ENCODE results near the gene AMBN. TPM values are rescaled to one million over a fixed set of nuclear protein-coding genes. Genes with fewer than 3 reads are reported as not detected.

The AMBN gene
- total RNA-seq, 2 donors from 2014 or later: not detected

DNA sequence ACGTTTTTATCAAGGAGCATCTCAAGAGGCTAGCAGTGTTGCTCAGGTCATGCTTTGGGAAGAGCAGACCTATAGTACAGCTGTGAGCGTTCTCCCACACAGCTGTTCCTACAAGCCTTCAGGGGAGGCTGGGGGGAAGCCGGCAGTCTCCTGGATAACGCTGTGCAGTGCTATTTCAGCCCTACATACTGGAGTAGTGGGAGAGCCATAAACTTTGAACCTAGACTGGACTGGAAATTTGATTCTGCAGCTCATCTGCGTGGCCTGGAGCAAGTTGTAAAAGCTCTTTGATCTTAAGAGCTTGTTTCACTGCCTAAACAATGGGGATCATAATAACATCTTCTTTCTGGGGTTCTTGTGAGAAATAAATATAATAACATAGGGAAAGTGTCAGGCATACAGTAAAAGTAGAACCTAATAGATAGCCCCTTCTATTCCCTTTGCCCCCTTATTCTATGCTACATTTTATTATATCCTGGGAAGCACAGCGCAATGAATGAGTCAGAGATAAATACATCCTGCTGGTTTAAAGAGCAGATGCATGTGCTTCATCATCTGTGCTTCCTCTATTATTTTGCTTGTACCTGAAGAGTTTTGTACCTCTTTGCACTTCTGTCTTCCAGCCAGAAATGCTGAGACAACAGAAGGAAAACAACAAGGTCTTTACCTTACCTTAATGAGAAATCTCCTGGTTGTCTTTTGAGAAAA, 14.7 kb upstream of the AMBN start:
- Histone ChIP-seq H3K4me1 (replicated peaks) (no peaks in the 10 kb centered on the region), H3K27ac (no peak overlapping the region), H3K9me3 (no peaks in the 10 kb centered on the region), H3K36me3 (no peaks in the 10 kb centered on the region), H3K4me3 (no peak overlapping the region), H3K27me3 (replicated peaks; ENCODE audit: insufficient read depth) (no peaks in the 10 kb centered on the region)
- WGBS: 20% methylated on average over 6 of the region's 6 CpGs
- intact Hi-C loops (cut with DNase I): no loop called here
- TF ChIP-seq POLR2AphosphoS5 (IDR thresholded peaks at IDR 0.05): no peak
- TF ChIP-seq, protein P1, sequence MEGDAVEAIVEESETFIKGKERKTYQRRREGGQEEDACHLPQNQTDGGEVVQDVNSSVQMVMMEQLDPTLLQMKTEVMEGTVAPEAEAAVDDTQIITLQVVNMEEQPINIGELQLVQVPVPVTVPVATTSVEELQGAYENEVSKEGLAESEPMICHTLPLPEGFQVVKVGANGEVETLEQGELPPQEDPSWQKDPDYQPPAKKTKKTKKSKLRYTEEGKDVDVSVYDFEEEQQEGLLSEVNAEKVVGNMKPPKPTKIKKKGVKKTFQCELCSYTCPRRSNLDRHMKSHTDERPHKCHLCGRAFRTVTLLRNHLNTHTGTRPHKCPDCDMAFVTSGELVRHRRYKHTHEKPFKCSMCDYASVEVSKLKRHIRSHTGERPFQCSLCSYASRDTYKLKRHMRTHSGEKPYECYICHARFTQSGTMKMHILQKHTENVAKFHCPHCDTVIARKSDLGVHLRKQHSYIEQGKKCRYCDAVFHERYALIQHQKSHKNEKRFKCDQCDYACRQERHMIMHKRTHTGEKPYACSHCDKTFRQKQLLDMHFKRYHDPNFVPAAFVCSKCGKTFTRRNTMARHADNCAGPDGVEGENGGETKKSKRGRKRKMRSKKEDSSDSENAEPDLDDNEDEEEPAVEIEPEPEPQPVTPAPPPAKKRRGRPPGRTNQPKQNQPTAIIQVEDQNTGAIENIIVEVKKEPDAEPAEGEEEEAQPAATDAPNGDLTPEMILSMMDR (IDR thresholded peaks at IDR 0.05): no peak
- no peak for TF ChIP-seq POLR2A (IDR thresholded peaks at IDR 0.05)
- no peak for DNase-seq (ENCODE audit: low spot score)

DNA sequence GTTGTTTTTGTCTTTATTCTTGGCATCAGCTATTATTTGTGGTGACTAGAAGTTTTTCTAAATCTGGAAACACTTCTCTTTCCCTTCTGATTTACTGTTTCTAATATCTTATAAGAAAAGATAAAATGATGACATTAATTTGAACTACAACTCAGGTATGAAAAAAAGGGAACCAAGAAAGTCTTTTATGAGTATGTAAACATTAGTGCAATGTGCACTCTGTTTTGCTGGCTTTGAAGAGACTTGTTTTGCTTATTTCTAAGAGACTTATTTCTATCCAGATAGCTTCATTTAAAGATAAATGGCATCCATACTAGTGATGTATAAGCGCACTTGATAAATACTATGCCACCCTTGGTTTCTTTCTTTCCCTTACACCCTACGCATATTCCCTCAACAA, 10.1 kb upstream of the AMBN start:
- H3K27ac ChIP-seq: no peak overlapping the region
- H3K9me3 ChIP-seq: no peaks in the 10 kb centered on the region
- TF ChIP-seq POLR2A (IDR thresholded peaks at IDR 0.05): no peak
- TF ChIP-seq, protein P1 (IDR thresholded peaks at IDR 0.05): no peak
- no peak for TF ChIP-seq POLR2AphosphoS5 (IDR thresholded peaks at IDR 0.05)
- no peak for DNase-seq (ENCODE audit: low spot score)
- no peaks in the 10 kb centered on the region for H3K27me3 ChIP-seq (replicated peaks; ENCODE audit: insufficient read depth)
- H3K4me1 ChIP-seq (replicated peaks): no peaks in the 10 kb centered on the region
- no peaks in the 10 kb centered on the region for H3K36me3 ChIP-seq
- 95% methylated on average over 2 of the region's 2 CpGs for WGBS
- no peak overlapping the region for H3K4me3 ChIP-seq
- intact Hi-C loops (cut with DNase I): no loop called here

DNA sequence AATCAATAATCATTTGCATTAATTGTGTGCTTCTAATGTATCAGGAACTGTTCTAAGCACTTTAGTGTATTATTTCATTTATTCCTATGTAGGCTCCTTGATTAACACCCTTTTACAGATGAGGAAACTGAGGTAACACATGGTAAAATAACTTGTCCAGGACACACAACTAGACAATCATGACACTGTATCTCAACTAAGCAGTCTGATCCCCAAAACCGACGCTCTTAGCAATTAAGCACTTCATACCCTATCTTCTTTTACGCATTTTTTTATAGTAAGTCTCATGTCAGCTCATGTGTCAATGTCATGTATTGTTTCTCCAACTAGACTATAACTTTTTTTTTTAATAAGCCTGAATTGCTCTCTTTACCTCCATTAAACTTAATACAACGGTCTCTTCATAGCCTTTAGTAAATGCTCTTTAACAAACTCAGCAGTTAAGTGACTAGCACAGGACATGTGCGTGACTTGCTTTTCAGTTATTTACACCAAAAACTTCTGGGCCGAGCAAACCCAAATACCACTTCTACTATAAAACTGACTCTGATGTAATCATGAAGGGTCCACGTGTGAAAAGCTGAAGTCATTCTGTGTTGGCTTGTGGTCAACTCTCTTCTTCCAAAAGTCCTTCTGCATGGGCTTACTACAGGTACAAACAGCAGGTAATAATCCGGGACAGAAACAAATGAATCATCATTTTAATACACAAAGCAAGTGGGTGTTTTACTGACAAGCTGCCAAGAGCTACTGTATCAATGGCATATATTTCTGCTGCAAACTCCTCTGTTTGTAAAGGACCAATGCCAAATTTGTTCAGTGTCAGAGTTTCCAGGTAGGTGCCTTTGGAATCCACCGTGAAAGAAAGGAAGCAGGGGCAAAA, 7.9 kb upstream of the AMBN start:
- Histone ChIP-seq H3K9me3 (no peaks in the 10 kb centered on the region), H3K27ac (no peak overlapping the region), H3K4me3 (no peak overlapping the region), H3K36me3 (no peaks in the 10 kb centered on the region), H3K27me3 (replicated peaks; ENCODE audit: insufficient read depth) (no peaks in the 10 kb centered on the region), H3K4me1 (replicated peaks) (no peaks in the 10 kb centered on the region)
- intact Hi-C loops (cut with DNase I): no loop called here
- DNase-seq (ENCODE audit: low spot score): no peak
- TF ChIP-seq, protein P1 (IDR thresholded peaks at IDR 0.05): no peak
- TF ChIP-seq POLR2A (IDR thresholded peaks at IDR 0.05) (no peak), POLR2AphosphoS5 (IDR thresholded peaks at IDR 0.05) (no peak)
- WGBS: 31% methylated on average over 9 of the region's 9 CpGs

DNA sequence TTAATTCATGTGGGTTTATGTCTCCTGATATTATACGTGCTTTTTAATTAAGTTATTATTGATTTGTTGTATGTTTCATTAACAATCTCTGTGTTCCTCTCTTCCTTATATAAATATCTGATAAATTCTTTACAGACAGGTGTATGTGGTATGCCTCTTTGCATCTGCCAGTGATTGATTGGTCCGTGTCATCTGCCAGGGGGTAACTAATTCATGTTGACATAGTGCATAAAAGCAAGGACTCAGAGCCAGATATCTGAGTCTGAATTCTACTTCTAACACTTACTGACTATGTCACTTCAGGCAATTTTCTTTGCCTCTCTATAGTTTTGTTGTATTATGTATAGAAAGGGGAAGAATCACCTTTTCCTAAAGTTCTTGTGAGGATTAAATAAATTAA, 5.2 kb upstream of the AMBN start:
- TF ChIP-seq POLR2AphosphoS5 (IDR thresholded peaks at IDR 0.05) (no peak), POLR2A (IDR thresholded peaks at IDR 0.05) (no peak)
- TF ChIP-seq, protein P1 (IDR thresholded peaks at IDR 0.05): no peak
- no peak for DNase-seq (ENCODE audit: low spot score)
- H3K27me3 ChIP-seq (replicated peaks; ENCODE audit: insufficient read depth): no peaks in the 10 kb centered on the region
- 57% methylated on average over 2 of the region's 2 CpGs for WGBS
- H3K36me3 ChIP-seq: no peaks in the 10 kb centered on the region
- H3K9me3 ChIP-seq: no peaks in the 10 kb centered on the region
- intact Hi-C loops (cut with DNase I): no loop called here
- H3K4me1 ChIP-seq (replicated peaks): no peaks in the 10 kb centered on the region
- H3K27ac ChIP-seq: no peak overlapping the region
- H3K4me3 ChIP-seq: no peak overlapping the region

All from prostate gland (tissue), 2 donors.